C4-2B (cell line): Measurements from ENCODE around the gene ZNF564.

Source experiments
- CTCF ChIP-seq: fragments of 450-650 bp; conservative IDR thresholded peaks from 2 replicates; pipeline ENCODE4 v1.5.1; 2017; ENCODE audit warnings: mild to moderate bottlenecking
- ZFX ChIP-seq: fragments of 450-650 bp; IDR thresholded peaks from 2 replicates; pipeline ENCODE4 v1.6.1; 2017

DNA sequence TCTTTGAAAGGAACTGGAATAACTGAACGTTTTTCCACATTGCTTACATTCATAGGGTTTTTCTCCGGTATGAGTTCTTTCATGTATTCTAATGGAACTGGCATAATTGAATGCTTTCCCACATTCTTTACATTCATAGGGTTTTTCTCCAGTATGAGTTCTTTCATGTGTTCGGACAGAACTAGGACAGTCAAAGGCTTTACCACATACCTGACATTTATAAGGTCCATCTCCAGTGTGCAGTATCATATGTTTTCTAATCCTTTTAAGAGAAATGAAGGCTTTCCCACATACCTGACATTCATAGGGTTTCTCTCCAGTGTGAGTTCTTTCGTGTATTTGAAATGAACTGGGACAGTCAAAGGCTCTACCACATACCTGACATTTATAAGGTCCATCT lies 24.7 kb downstream of the ZNF564 start:
- TF ChIP-seq CTCF = no peak
- no peak for TF ChIP-seq ZFX
